Measurements from ENCODE around the gene OVOL3.
"Not testable (repeated sequence)": the region's sequence is repeated elsewhere in the genome, so short reads cannot be mapped to it uniquely, and the experiment has no call there.

The OVOL3 gene

DNA sequence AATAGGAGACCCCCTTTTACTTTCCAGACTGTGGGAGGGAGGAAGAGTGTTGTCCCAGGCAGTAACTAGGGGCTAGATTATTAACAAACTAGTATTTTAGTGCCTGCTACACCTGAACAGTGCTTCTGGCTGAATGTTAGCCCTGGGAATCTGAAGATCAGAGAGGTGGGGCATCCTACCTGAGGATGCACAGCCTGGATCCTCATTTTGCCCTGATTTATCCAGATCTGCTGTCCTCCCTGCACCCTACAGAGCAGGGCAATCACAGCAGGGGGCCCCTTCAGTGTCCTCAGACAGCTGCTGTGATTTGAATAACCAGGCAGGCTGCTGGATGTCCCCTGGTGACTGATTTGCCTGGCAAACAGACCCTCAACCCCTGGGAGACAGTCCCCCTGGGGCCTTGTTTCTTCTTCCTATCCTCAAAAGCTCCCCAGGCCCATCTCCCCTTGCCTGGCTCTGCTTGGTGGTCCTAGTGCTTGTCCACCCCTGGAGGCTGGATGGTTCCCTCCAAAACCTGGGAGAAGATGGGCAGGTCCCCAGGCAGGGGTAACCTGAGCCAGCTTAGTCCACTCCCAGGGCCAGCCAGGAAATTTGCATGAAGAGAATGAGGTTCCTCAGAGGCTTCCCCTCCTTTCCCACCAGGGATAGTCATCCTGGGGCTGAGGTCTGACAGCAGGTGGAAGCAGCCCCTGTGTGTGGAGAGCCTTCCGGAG is at the start of gene OVOL3:
Gene OVOL3, plus strand, starts transcription at position 657 of the 713 bp plus-strand sequence. CDS start 60 bp downstream, outside the sequence.
- DNase-seq (ENCODE audit: low read depth) = no peak

DNA sequence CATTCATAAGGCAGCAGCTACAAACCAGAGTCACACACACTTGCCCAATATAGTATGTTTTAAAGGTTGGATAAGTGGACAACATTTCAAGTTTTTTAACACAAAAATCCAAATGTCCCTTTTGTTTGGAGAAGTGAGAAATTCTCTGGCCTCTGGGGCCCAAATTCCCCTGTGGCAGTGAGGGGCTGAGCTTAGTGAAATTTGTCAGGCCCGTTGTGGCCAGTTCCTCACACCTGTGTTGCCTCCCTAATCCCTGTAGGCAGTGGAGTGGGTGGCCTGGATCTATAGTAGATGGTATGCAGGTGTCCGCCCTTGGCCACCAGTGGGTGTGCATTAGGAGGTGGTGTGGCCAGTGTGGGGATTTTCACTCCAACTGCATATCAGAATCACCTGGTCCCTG is 49.6 kb upstream of the OVOL3 start:
- DNase-seq (ENCODE audit: low read depth) = no peak

- DNase-seq (ENCODE audit: low read depth) = no peak
Observed at GRCh38 chr19:36064826-36065225, 46.1 kb upstream of the OVOL3 start.

- DNase-seq (ENCODE audit: low read depth) = no peak
Observed at GRCh38 chr19:36067681-36068080, 43.3 kb upstream of the OVOL3 start.

GRCh38 chr19:36068810-36069499 is 42.0 kb upstream of the OVOL3 start:
- DNase-seq (ENCODE audit: low read depth) = not testable (repeated sequence)

DNA sequence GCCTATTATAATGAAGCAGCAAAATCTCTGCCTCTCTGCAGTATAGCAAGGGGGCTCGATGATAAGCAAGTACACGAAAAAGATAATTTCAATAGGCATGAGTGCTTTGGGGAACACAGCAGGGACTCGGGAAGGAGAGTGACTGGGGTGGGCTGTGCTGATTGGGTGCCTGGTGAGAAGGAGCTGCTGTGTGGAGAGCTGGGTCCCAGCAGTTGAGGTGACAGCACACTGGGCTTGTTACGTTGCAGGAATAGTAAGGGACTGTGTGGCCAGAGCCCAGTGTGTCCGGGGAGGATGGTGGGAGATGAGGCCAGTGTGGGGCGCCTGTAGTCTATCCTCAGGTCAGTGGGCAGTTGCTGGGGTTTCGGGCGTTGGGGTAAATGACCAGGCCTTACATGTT is 38.9 kb upstream of the OVOL3 start:
- no peak for DNase-seq (ENCODE audit: low read depth)

GRCh38 chr19:36073121-36073876 is 37.6 kb upstream of the OVOL3 start:
- no peak for DNase-seq (ENCODE audit: low read depth)

DNA sequence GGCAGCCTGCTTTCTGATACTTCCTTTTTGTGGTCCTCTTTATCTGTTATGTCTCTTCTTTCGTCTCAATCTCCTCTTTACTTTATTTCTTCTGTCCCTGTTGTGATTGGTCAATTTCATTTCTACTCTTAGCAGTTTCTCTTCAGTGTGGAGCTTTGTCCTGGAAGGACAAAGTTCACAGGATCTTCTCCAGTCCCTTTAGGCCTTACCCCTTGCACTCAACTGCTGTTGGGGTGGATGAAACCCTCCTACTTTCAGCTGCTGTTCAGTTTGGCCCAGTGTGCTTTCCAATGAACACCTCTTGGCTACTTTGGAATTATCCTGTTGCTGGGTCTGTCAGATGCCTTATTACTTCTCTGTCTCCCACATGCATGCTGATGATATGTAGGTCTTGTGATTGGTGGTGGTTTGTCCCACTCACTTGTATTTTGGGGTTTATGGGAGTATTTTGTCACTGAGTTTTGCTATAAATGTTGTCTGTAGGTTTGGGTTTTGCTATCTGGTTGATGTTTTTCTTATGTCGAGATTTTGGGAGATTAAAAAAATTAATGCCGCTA is 31.5 kb upstream of the OVOL3 start:
- no peak for DNase-seq (ENCODE audit: low read depth)

- no peak for DNase-seq (ENCODE audit: low read depth)
Observed at GRCh38 chr19:36081385-36081784, 29.6 kb upstream of the OVOL3 start.

- DNase-seq (ENCODE audit: low read depth) = no peak
Observed at GRCh38 chr19:36081894-36082293, 29.0 kb upstream of the OVOL3 start.

DNA sequence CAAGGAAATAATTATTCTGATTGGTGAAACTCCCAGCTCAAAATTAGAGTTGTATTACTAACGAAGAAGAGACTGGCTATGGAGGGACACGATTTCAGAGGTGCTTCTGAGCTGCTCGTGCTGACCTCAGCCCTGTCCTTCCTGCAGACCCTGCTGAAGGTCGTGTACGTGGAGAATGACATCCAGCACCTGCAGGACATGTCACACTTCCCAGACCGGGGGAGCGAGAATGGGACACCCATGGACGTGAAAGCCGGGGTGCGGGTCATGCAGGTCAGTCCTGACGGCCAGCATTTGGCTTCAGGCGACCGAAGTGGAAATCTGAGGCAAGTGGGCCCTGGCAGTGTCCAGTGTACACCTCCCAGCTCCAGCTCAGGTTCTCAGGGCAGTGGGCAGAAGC is 28.0 kb upstream of the OVOL3 start:
- no peak for DNase-seq (ENCODE audit: low read depth)

- DNase-seq (ENCODE audit: low read depth) = no peak
Observed at GRCh38 chr19:36084231-36085009, 26.5 kb upstream of the OVOL3 start.

GRCh38 chr19:36086326-36086725 is 24.6 kb upstream of the OVOL3 start:
- no peak for DNase-seq (ENCODE audit: low read depth)

DNA sequence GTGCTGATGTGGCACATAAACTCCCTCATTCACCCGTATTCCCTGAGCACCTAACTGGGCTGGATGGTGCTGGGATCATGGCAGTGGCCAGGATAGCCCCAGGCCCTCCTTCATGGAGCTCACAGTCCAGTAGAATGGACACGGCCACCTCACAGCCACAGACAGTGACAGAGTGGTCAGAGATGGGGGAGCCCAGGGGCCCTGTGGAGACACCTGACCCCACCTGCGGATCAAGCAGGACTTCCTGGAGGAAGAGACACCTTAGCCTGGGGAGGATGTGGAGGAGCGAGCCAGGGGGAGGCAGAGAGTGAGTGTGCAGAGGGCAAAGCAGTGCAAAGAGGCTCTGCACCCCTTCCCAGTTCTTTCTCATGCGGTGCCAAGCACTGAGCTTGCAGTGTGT is 21.1 kb upstream of the OVOL3 start:
- DNase-seq (ENCODE audit: low read depth) = no peak

- DNase-seq (ENCODE audit: low read depth) = no peak
Observed at GRCh38 chr19:36090910-36091695, 19.8 kb upstream of the OVOL3 start.

DNA sequence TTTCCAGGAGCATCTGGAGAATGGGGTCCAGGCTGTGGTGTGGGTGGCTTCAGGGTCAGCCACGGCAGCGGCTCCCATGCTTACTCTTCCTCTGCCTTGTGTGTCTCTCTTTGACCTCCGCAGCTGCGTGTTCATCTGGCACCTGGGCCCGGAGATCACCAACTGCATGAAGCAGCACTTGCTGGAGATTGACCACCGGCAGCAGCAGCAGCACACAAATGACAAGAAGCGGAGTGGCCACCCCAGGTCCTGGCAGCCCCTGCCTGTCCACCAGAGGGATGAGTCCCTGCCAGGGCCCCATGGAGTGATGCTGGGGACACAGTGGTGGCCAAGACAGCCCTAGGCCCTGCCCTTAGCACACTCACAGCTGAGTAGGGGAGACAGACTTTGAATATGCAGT is 18.4 kb upstream of the OVOL3 start:
- no peak for DNase-seq (ENCODE audit: low read depth)

DNA sequence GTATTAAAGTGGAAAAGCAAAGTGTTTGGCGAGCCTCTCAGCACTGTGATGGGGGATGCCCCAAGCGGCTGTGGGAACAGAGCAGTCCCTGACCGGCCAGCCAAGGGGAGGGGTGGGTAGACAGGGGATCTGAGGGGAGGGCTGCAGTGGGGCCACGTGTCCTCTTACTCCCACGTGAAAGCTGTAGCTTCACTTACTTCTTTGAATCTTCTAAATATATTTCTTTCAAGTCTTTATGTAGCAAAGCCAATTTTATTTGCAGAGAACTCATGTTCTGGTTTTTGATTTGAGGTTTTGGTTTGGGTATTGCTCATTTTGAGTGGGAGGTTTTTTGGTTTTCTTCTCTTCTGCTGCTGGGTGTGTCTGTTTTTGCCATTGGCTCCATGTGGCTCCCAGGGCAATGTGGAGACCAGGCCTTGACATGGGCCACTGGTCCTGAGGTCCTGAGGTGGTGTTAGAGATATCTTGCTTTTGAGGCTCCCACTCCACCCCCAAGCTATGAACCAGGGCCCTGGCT is 17.7 kb upstream of the OVOL3 start:
- no peak for DNase-seq (ENCODE audit: low read depth)

- no peak for DNase-seq (ENCODE audit: low read depth)
Observed at GRCh38 chr19:36093687-36094086, 17.3 kb upstream of the OVOL3 start.

DNA sequence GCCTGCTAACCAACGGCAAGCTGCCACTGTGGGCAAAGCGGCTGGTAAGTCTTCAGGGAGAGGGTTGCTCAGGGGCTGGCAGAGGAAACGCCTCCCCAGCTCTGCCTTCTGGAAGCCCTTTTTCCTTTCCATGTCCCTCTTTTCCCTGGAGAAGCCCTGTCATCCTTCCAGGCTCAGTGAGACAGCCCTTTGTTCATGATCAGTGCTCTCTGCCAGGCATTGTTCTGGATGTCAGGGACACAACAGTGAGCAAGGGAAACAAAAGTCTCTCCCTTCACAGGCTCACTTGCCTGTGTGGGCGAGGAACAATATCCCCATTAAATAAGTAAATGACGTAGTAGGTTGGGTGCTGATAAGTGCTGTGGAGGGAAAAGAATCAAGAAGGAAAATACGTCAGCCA is 13.9 kb upstream of the OVOL3 start:
- no peak for DNase-seq (ENCODE audit: low read depth)

- no peak for DNase-seq (ENCODE audit: low read depth)
Observed at GRCh38 chr19:36099166-36099785, 11.7 kb upstream of the OVOL3 start.
